IMR-90 (cell line): ENCODE measurements around the gene LPAR1. TPM values are rescaled to one million over a fixed set of nuclear protein-coding genes. Genes with fewer than 3 reads are reported as not detected.

Experiments used
- ATAC-seq: fragments of 200-7000 bp; cut with Tn5 transposase; 2 replicates; pipeline ENCODE4 v1.9.1; 2020; ENCODE audit warnings: low read depth, mild to moderate bottlenecking, moderate library complexity
- BruUV-seq: library from RNA; stranded (reverse); fragments of 400-500 nt; replicated peaks from 2 replicates; lab custom pipeline; 2021; lab: Mats Ljungman, UMichigan
- CTCF ChIA-PET: fragments of 300-600 bp; formaldehyde crosslinking; extraction: SDS; loops from one replicate; lab custom pipeline; 2021; ENCODE audit warnings: antibody characterized with exemption; lab: Yijun Ruan, JAX
- POLR2A ChIA-PET: fragments of 300-600 bp; sonication (Branson Sonifier 250); formaldehyde crosslinking; loops from one replicate; lab custom pipeline; 2022; ENCODE audit warnings: antibody characterized with exemption; ENCODE audit not compliant: unreplicated experiment; lab: Charles Lee
- DNase-seq: peaks from one replicate; pipeline ENCODE4 v3.0.0; 2013
- H2AFZ ChIP-seq: replicated peaks from 2 replicates; pipeline ENCODE3; 2013; ENCODE audit warnings: low read length, mild to moderate bottlenecking; ENCODE audit not compliant: poor library complexity
- H2AK5ac ChIP-seq: 2 replicates; pipeline ENCODE4 v1.6.1; 2013; ENCODE audit warnings: low read depth, low read length, inconsistent platforms
- H2AK9ac ChIP-seq: replicated peaks from 2 replicates; pipeline ENCODE3; 2013; ENCODE audit warnings: mild to moderate bottlenecking, low read depth, low read length, moderate library complexity; ENCODE audit not compliant: poor library complexity
- H2BK120ac ChIP-seq: 2 replicates; pipeline ENCODE4 v1.6.1; 2013; ENCODE audit warnings: low read depth, low read length, inconsistent platforms
- H2BK15ac ChIP-seq: 3 replicates; pipeline ENCODE4 v1.6.1; 2013; ENCODE audit warnings: low read depth, low read length, inconsistent platforms
- H2BK20ac ChIP-seq: 2 replicates; pipeline ENCODE4 v1.6.1; 2013; ENCODE audit warnings: low read depth, mild to moderate bottlenecking, inconsistent platforms, low read length, moderate library complexity
- H2BK5ac ChIP-seq: 2 replicates; pipeline ENCODE4 v1.6.1; 2013; ENCODE audit warnings: mild to moderate bottlenecking, low read depth, low read length, inconsistent platforms; ENCODE audit not compliant: poor library complexity, severe bottlenecking
- H3K14ac ChIP-seq: replicated peaks from 2 replicates; pipeline ENCODE4 v1.6.1; 2013; ENCODE audit warnings: low read depth, low read length, inconsistent platforms
- H3K18ac ChIP-seq: 2 replicates; pipeline ENCODE4 v1.6.1; 2013; ENCODE audit warnings: low read depth, low read length, control low read depth
- H3K23ac ChIP-seq: 2 replicates; pipeline ENCODE4 v1.6.1; 2013; ENCODE audit warnings: low read depth, low read length, inconsistent platforms
- H3K27ac ChIP-seq: 2 replicates; pipeline ENCODE4 v1.5.1; 2013; ENCODE audit warnings: mild to moderate bottlenecking, control low read depth, low read length; ENCODE audit not compliant: insufficient read depth
- H3K27me3 ChIP-seq: 2 replicates; pipeline ENCODE4 v1.6.1; 2013; ENCODE audit warnings: low read length; ENCODE audit not compliant: control insufficient read depth, insufficient read depth
- H3K36me3 ChIP-seq: 2 replicates; pipeline ENCODE4 v1.6.1; 2013; ENCODE audit warnings: low read length, mixed read lengths; ENCODE audit not compliant: control insufficient read depth, insufficient read depth
- H3K4ac ChIP-seq: 2 replicates; pipeline ENCODE4 v1.6.1; 2013; ENCODE audit warnings: low read depth, low read length, inconsistent platforms
- H3K4me1 ChIP-seq: 2 replicates; pipeline ENCODE4 v1.6.1; 2013; ENCODE audit warnings: low read length, mixed read lengths; ENCODE audit not compliant: control insufficient read depth, insufficient read depth
- H3K4me2 ChIP-seq: 2 replicates; pipeline ENCODE4 v1.6.1; 2013; ENCODE audit warnings: low read depth, mild to moderate bottlenecking, control low read depth, low read length, moderate library complexity
- H3K4me3 ChIP-seq: 2 replicates; pipeline ENCODE4 v1.5.1; 2013; ENCODE audit warnings: low read depth, mild to moderate bottlenecking, control low read depth, low read length, moderate library complexity; ENCODE audit not compliant: insufficient read depth
- H3K56ac ChIP-seq: 2 replicates; pipeline ENCODE4 v1.6.1; 2013; ENCODE audit warnings: low read length, inconsistent platforms; ENCODE audit not compliant: insufficient read depth; ENCODE audit errors: extremely low read depth
- H3K79me1 ChIP-seq, 2 experiments: 2 replicates each; pipeline ENCODE4 v1.6.1; 2013; ENCODE audit warnings: low read length in 2 of 2, inconsistent platforms in 1 of 2, low read depth in 1 of 2
- H3K9ac ChIP-seq: 2 replicates; pipeline ENCODE4 v1.6.1; 2013; ENCODE audit warnings: low read depth, low read length, control low read depth
- H3K9me1 ChIP-seq: 2 replicates; pipeline ENCODE4 v1.6.1; 2013; ENCODE audit warnings: low read length, inconsistent platforms; ENCODE audit not compliant: insufficient read depth
- H3K9me3 ChIP-seq: 2 replicates; pipeline ENCODE4 v1.6.1; 2013; ENCODE audit warnings: low read length; ENCODE audit not compliant: control insufficient read depth, insufficient read depth
- H4K20me1 ChIP-seq: 2 replicates; pipeline ENCODE4 v1.6.1; 2013; ENCODE audit warnings: low read length, inconsistent platforms; ENCODE audit not compliant: insufficient read depth
- H4K5ac ChIP-seq: 2 replicates; pipeline ENCODE4 v1.6.1; 2013; ENCODE audit warnings: mild to moderate bottlenecking, low read depth, low read length, control low read depth
- H4K8ac ChIP-seq, 2 experiments: 2 replicates each; pipeline ENCODE4 v1.6.1; 2013; ENCODE audit warnings: low read depth in 2 of 2, low read length in 2 of 2, control low read depth in 1 of 2, inconsistent platforms in 1 of 2
- H4K91ac ChIP-seq: 2 replicates; pipeline ENCODE4 v1.6.1; 2013; ENCODE audit warnings: low read depth, low read length, inconsistent platforms; ENCODE audit not compliant: insufficient read depth
- BHLHE40 ChIP-seq: fragments of 150-350 bp; IDR thresholded peaks from 2 replicates; pipeline ENCODE4 v1.6.1; 2016; ENCODE audit warnings: mild to moderate bottlenecking, low read depth, low read length
- CEBPB ChIP-seq: IDR thresholded peaks from 2 replicates; pipeline ENCODE4 v1.6.1; 2012; ENCODE audit warnings: low read depth, low read length, improper control_type of control experiment
- MXI1 ChIP-seq: IDR thresholded peaks from 2 replicates; pipeline ENCODE4 v1.6.1; 2012; ENCODE audit warnings: low read depth, mild to moderate bottlenecking, low read length, moderate library complexity, borderline replicate concordance
- NFE2L2 ChIP-seq: fragments of 150-350 bp; IDR thresholded peaks from 2 replicates; pipeline ENCODE4 v1.6.1; 2016; ENCODE audit warnings: low read depth, mild to moderate bottlenecking, low read length
- RCOR1 ChIP-seq: IDR thresholded peaks from 2 replicates; pipeline ENCODE4 v1.6.1; 2012; ENCODE audit warnings: mild to moderate bottlenecking, low read length, improper control_type of control experiment; ENCODE audit not compliant: insufficient replicate concordance
- SMC3 ChIP-seq: fragments of 150-350 bp; IDR thresholded peaks from 2 replicates; pipeline ENCODE4 v1.6.1; 2016; ENCODE audit warnings: low read depth, mild to moderate bottlenecking, antibody characterized with exemption, low read length, moderate library complexity
- WGBS, 2 experiments: methylation state at CpG; one replicate each; pipeline versions ENCODE4 v1.1.5 to v1.1.7; 2013; ENCODE audit warnings: missing lambda C conversion rate in 2 of 2; ENCODE audit not compliant: insufficient read length in 1 of 2; ENCODE audit errors: extremely low coverage in 2 of 2; 5-methylcytosine and 5-hydroxymethylcytosine counted together
- dilution Hi-C: fragments of 300-500 bp; cut with HindIII; formaldehyde crosslinking; loops from one replicate; pipeline ENCODE4 v1.14.3; 2018; ENCODE audit warnings: low sequenced_read_pairs; ENCODE audit not compliant: unreplicated experiment
- in situ Hi-C: fragments of 300-500 bp; cut with MboI; formaldehyde crosslinking; loops from 3 replicates; pipeline ENCODE4 v1.14.3; 2019; ENCODE audit warnings: low sequenced_read_pairs, inconsistent platforms, mixed read lengths
- intact Hi-C: fragments of 100-400 bp; cut with micrococcal nuclease; formaldehyde crosslinking; loops from 2 replicates; pipeline ENCODE4 v1.10.0; 2022
- polyA plus RNA-seq, 3 experiments: library from polyadenylated mRNA; depleted of rRNA; stranded (reverse); fragments of >200 nt; gene quantifications; 2 replicates each; pipeline ENCODE4 v1.2.3, GENCODE V29; 2012; ENCODE audit warnings: low replicate concordance in 1 of 3
- total RNA-seq: library from RNA; depleted of rRNA; stranded (reverse); fragments of >200 nt; gene quantifications from 2 replicates; pipeline ENCODE4 v1.2.3, GENCODE V29; 2012

LPAR1 gene
- total and polyA plus RNA-seq, 2 of the 4 experiments (the other 2 are of a cell fraction): 171 to 315 TPM

- POLR2A ChIA-PET: no interaction called here
- dilution Hi-C loops: no loop called here
- Histone ChIP-seq H3K4me1 (peaks cover 22% of the 10 kb centered on the region), H2AFZ (peak overlapping the region; percentile 44), H3K14ac (peak overlapping the region; percentile 77), H3K4me3 (no peak overlapping the region), H4K5ac (no peak overlapping the region), H2AK5ac (peak overlapping the region; percentile 96), H3K9me1 (peaks cover 15% of the 10 kb centered on the region), H3K27ac (peak overlapping the region; percentile 85), H3K27me3 (no peaks in the 10 kb centered on the region), H3K4me2 (peak overlapping the region; percentile 37; the same call in 1 of the 2 replicates), H3K9ac (no peak overlapping the region), H2BK120ac (peak overlapping the region; percentile 77), H2BK20ac (peak overlapping the region; percentile 66), H3K9me3 (no peaks in the 10 kb centered on the region), H4K91ac (peak overlapping the region; percentile 76; the same call in 1 of the 2 replicates), H2AK9ac (peak overlapping the region; percentile 25), H3K23ac (peak overlapping the region; percentile 76), H3K36me3 (peaks cover 15% of the 10 kb centered on the region), H4K8ac (peak overlapping the region; percentile 48 to 76; a peak in 2 of 4 replicates), H3K4ac (peak overlapping the region; percentile 83), H3K79me1 (peaks cover 21 to 49% of the 10 kb centered on the region in 2 experiments), H3K18ac (peak overlapping the region; percentile 15; the same call in 1 of the 2 replicates), H2BK15ac (no peak overlapping the region; the same call in 2 of the 3 replicates), H4K20me1 (peaks cover 61% of the 10 kb centered on the region), H3K56ac (no peak overlapping the region), H2BK5ac (peak overlapping the region; percentile 77)
- in situ Hi-C loops: no loop called here
- CTCF ChIA-PET: interaction anchor here (0.6 to 0.7 kb wide), 2 partner anchors 31 to 270 kb away, joined by 3 read pairs; no protein-coding TSS in a partner anchor
- no peak for TF ChIP-seq MXI1
- no peak for TF ChIP-seq NFE2L2
- TF ChIP-seq RCOR1: no peak
- TF ChIP-seq SMC3: no peak
- TF ChIP-seq BHLHE40: no peak
- TF ChIP-seq CEBPB: no peak
- ATAC-seq (no peak), DNase-seq (no peak)
- BruUV-seq: no TSS peak
- 100% methylated on average over 1 of the region's 4 CpGs; no CpG with 5 or more reads in 1 of the 2 experiments for WGBS, 2 experiments
- intact Hi-C loops: no loop called here
Observed at GRCh38 chr9:110952540-110952859, 85.8 kb downstream of the LPAR1 start.
